ENCODE measurements around the gene GALK2. TPM values are rescaled to one million over a fixed set of nuclear protein-coding genes. Genes with fewer than 3 reads are reported as not detected.
"Not testable (repeated sequence)": the region's sequence is repeated elsewhere in the genome, so short reads cannot be mapped to it uniquely, and the experiment has no call there.

The GALK2 gene
- total RNA-seq, 2 experiments from 2014 or later, result 27.9 to 31.5 TPM

- H3K9me3 ChIP-seq (ENCODE audit: low read length), result no peaks in the 10 kb centered on the region
- POLR2A ChIA-PET, result no interaction called here
- H4K20me1 ChIP-seq (ENCODE audit: insufficient read depth, low read length), result no peaks in the 10 kb centered on the region
- H3K4me3 ChIP-seq (ENCODE audit: low read depth, low read length, poor library complexity, severe bottlenecking), result no peak overlapping the region
- no TSS peak for BruUV-seq (replicated peaks)
- H2AFZ ChIP-seq (ENCODE audit: low read length), result no peak overlapping the region
- H3K36me3 ChIP-seq (ENCODE audit: insufficient read depth, low read length), result no peaks in the 10 kb centered on the region
- no peaks in the 10 kb centered on the region for H3K4me1 ChIP-seq (ENCODE audit: insufficient read depth, low read length, poor library complexity, severe bottlenecking)
- CTCF ChIA-PET (ENCODE audit: unreplicated experiment), result no interaction called here
- intact Hi-C loops (cut with micrococcal nuclease; ENCODE audit: unreplicated experiment), result no loop called here
- no peak overlapping the region for H3K27ac ChIP-seq (ENCODE audit: low read depth, low read length, poor library complexity, severe bottlenecking)
- DNase-seq (ENCODE audit: low spot score), result no peak
- TF ChIP-seq CTCF (conservative IDR thresholded peaks at IDR 0.05; ENCODE audit: low read length) (no peak), EZH2phosphoT487 (IDR thresholded peaks at IDR 0.05; ENCODE audit: borderline replicate concordance, low read depth, low read length) (no peak)
- no peaks in the 10 kb centered on the region for H3K79me2 ChIP-seq (ENCODE audit: insufficient read depth, low read depth, low read length)
- no peaks in the 10 kb centered on the region for H3K9me2 ChIP-seq (ENCODE audit: insufficient read depth, low read length)
- H3K4me2 ChIP-seq (ENCODE audit: low read length), result no peak overlapping the region
Measured at GRCh38 chr15:49255966-49256759, 86.1 kb downstream of the GALK2 start.

GRCh38 chr15:49265117-49265516 is 95.1 kb downstream of the GALK2 start:
- H3K4me2 ChIP-seq (ENCODE audit: low read length); H3K4me1 ChIP-seq (ENCODE audit: insufficient read depth, low read length, poor library complexity, severe bottlenecking); DNase-seq (ENCODE audit: low spot score); H3K27ac ChIP-seq (ENCODE audit: low read depth, low read length, poor library complexity, severe bottlenecking); CTCF ChIA-PET (ENCODE audit: unreplicated experiment); H3K79me2 ChIP-seq (ENCODE audit: insufficient read depth, low read depth, low read length); H3K9me3 ChIP-seq (ENCODE audit: low read length); H3K4me3 ChIP-seq (ENCODE audit: low read depth, low read length, poor library complexity, severe bottlenecking); H3K9me2 ChIP-seq (ENCODE audit: insufficient read depth, low read length); H2AFZ ChIP-seq (ENCODE audit: low read length); H4K20me1 ChIP-seq (ENCODE audit: insufficient read depth, low read length); intact Hi-C loops (cut with micrococcal nuclease; ENCODE audit: unreplicated experiment); H3K36me3 ChIP-seq (ENCODE audit: insufficient read depth, low read length); BruUV-seq (replicated peaks): not testable (repeated sequence)
- POLR2A ChIA-PET, result interaction anchor here (1.3 kb wide), 1 partner anchor 9 kb away, joined by 4 read pairs; no protein-coding TSS in a partner anchor

GRCh38 chr15:49265911-49266310 is 95.9 kb downstream of the GALK2 start:
- Histone ChIP-seq H3K4me1 (ENCODE audit: insufficient read depth, low read length, poor library complexity, severe bottlenecking) (no peaks in the 10 kb centered on the region), H3K36me3 (ENCODE audit: insufficient read depth, low read length) (no peaks in the 10 kb centered on the region), H3K27ac (ENCODE audit: low read depth, low read length, poor library complexity, severe bottlenecking) (no peak overlapping the region), H2AFZ (ENCODE audit: low read length) (no peak overlapping the region), H3K9me2 (ENCODE audit: insufficient read depth, low read length) (no peaks in the 10 kb centered on the region), H3K9me3 (ENCODE audit: low read length) (no peaks in the 10 kb centered on the region), H3K4me3 (ENCODE audit: low read depth, low read length, poor library complexity, severe bottlenecking) (no peak overlapping the region), H3K79me2 (ENCODE audit: insufficient read depth, low read depth, low read length) (no peaks in the 10 kb centered on the region), H3K4me2 (ENCODE audit: low read length) (no peak overlapping the region), H4K20me1 (ENCODE audit: insufficient read depth, low read length) (no peaks in the 10 kb centered on the region)
- TF ChIP-seq CTCF (conservative IDR thresholded peaks at IDR 0.05; ENCODE audit: low read length) (no peak), EZH2phosphoT487 (IDR thresholded peaks at IDR 0.05; ENCODE audit: borderline replicate concordance, low read depth, low read length) (no peak)
- no peak for DNase-seq (ENCODE audit: low spot score)
- no TSS peak for BruUV-seq (replicated peaks)
- POLR2A ChIA-PET, result interaction anchor here (1.3 kb wide), 1 partner anchor 8 kb away, joined by 4 read pairs; no protein-coding TSS in a partner anchor
- CTCF ChIA-PET (ENCODE audit: unreplicated experiment), result no interaction called here
- intact Hi-C loops (cut with micrococcal nuclease; ENCODE audit: unreplicated experiment), result no loop called here

Measured in OCI-LY7 (cell line).